ENCODE data around the gene PLD6. TPM values are rescaled to one million over a fixed set of nuclear protein-coding genes. Genes with fewer than 3 reads are reported as not detected.

Gene PLD6
- total RNA-seq, 1 experiment from 2014 or later, result 4.2 TPM

DNA sequence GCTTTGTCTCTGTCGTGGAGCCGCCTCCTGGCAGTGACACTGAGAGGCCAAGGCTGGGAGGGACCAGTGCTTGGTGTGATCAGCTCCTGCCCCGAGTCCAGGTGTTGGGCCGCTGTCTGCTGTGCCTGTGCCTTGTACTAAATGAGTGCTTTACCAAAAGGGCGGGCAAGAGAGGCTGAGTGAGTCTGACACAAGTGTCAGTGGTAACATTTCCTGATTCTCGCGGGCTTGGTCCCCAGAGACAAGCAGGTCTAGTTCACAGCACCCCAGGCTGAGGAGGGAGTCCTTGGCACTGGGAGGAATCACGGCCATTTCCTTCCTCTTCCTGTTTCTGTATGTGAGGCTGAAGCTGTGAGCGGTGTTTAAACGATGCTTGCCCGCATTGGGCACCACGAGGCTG lies 30.2 kb downstream of the PLD6 start:
- in situ Hi-C loops (cut with HindIII; ENCODE audit: low pct_unique_long_range_greater_than_20kb, low sequenced_read_pairs) (no loop called here), intact Hi-C loops (cut with micrococcal nuclease; ENCODE audit: unreplicated experiment) (no loop called here)
- H3K36me3 ChIP-seq (ENCODE audit: control insufficient read depth, insufficient read depth, low read length), result no peaks in the 10 kb centered on the region
- ATAC-seq (no peak), DNase-seq (ENCODE audit: low read depth, low spot score) (no peak)
- no peaks in the 10 kb centered on the region for H3K4me1 ChIP-seq (ENCODE audit: control insufficient read depth, insufficient read depth, low read length)
- no TSS peak for BruUV-seq (replicated peaks)
- no peak overlapping the region for H3K4me3 ChIP-seq (ENCODE audit: low read depth in 2 of 2, low read length in 2 of 2)
- ChIA-PET POLR2A (no interaction called here), CTCF (no interaction called here)
- no peak for TF ChIP-seq SIN3A (IDR thresholded peaks at IDR 0.05; ENCODE audit: borderline replicate concordance, insufficient read depth, low read depth, low read length)
- TF ChIP-seq, protein P1, sequence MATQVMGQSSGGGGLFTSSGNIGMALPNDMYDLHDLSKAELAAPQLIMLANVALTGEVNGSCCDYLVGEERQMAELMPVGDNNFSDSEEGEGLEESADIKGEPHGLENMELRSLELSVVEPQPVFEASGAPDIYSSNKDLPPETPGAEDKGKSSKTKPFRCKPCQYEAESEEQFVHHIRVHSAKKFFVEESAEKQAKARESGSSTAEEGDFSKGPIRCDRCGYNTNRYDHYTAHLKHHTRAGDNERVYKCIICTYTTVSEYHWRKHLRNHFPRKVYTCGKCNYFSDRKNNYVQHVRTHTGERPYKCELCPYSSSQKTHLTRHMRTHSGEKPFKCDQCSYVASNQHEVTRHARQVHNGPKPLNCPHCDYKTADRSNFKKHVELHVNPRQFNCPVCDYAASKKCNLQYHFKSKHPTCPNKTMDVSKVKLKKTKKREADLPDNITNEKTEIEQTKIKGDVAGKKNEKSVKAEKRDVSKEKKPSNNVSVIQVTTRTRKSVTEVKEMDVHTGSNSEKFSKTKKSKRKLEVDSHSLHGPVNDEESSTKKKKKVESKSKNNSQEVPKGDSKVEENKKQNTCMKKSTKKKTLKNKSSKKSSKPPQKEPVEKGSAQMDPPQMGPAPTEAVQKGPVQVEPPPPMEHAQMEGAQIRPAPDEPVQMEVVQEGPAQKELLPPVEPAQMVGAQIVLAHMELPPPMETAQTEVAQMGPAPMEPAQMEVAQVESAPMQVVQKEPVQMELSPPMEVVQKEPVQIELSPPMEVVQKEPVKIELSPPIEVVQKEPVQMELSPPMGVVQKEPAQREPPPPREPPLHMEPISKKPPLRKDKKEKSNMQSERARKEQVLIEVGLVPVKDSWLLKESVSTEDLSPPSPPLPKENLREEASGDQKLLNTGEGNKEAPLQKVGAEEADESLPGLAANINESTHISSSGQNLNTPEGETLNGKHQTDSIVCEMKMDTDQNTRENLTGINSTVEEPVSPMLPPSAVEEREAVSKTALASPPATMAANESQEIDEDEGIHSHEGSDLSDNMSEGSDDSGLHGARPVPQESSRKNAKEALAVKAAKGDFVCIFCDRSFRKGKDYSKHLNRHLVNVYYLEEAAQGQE (IDR thresholded peaks at IDR 0.05; ENCODE audit: insufficient read depth in 1 of 2, low read depth in 2 of 2, low read length in 1 of 2), result no peak
- TF ChIP-seq POLR2AphosphoS5 (IDR thresholded peaks at IDR 0.05; ENCODE audit: low read depth, low read length), result no peak
- TF ChIP-seq, protein P2, sequence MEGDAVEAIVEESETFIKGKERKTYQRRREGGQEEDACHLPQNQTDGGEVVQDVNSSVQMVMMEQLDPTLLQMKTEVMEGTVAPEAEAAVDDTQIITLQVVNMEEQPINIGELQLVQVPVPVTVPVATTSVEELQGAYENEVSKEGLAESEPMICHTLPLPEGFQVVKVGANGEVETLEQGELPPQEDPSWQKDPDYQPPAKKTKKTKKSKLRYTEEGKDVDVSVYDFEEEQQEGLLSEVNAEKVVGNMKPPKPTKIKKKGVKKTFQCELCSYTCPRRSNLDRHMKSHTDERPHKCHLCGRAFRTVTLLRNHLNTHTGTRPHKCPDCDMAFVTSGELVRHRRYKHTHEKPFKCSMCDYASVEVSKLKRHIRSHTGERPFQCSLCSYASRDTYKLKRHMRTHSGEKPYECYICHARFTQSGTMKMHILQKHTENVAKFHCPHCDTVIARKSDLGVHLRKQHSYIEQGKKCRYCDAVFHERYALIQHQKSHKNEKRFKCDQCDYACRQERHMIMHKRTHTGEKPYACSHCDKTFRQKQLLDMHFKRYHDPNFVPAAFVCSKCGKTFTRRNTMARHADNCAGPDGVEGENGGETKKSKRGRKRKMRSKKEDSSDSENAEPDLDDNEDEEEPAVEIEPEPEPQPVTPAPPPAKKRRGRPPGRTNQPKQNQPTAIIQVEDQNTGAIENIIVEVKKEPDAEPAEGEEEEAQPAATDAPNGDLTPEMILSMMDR (IDR thresholded peaks at IDR 0.05), result no peak
- TF ChIP-seq TCF7L2 (IDR thresholded peaks at IDR 0.05; ENCODE audit: low read depth, low read length), result no peak
- no peak overlapping the region for H3K27ac ChIP-seq (ENCODE audit: low read length)
- H3K9me3 ChIP-seq (ENCODE audit: control insufficient read depth, insufficient read depth, low read depth, low read length), result no peaks in the 10 kb centered on the region
- H3K27me3 ChIP-seq (ENCODE audit: control insufficient read depth, insufficient read depth, low read length), result no peaks in the 10 kb centered on the region

DNA sequence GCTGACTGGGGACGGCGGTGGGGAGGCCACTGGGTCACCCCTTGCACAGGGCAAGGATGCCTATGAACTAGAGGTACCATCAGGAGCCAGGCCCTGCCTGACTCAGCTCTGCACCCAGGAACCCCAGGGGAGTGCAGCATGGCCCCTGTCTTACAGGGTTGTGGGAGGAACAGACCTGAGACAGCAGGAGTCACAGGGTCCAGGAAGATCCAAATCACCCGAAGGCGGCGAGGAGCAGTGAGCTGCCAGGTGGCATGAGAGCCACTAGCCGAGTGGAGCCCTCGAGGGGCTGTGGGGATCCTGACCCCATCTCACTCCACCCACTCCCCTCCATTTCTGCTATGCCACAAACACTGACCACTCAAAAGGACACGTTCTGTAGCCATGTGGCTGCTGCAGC lies 30.8 kb downstream of the PLD6 start:
- ChIA-PET CTCF (no interaction called here), POLR2A (no interaction called here)
- Histone ChIP-seq H3K27me3 (ENCODE audit: control insufficient read depth, insufficient read depth, low read length) (no peaks in the 10 kb centered on the region), H3K27ac (ENCODE audit: low read length) (no peak overlapping the region), H3K4me1 (ENCODE audit: control insufficient read depth, insufficient read depth, low read length) (no peaks in the 10 kb centered on the region), H3K36me3 (ENCODE audit: control insufficient read depth, insufficient read depth, low read length) (no peaks in the 10 kb centered on the region), H3K9me3 (ENCODE audit: control insufficient read depth, insufficient read depth, low read depth, low read length) (no peaks in the 10 kb centered on the region), H3K4me3 (ENCODE audit: low read depth in 2 of 2, low read length in 2 of 2) (no peak overlapping the region)
- in situ Hi-C loops (cut with HindIII; ENCODE audit: low pct_unique_long_range_greater_than_20kb, low sequenced_read_pairs) (no loop called here), intact Hi-C loops (cut with micrococcal nuclease; ENCODE audit: unreplicated experiment) (no loop called here)
- DNase-seq (ENCODE audit: low read depth, low spot score), result no peak
- TF ChIP-seq TCF7L2 (IDR thresholded peaks at IDR 0.05; ENCODE audit: low read depth, low read length) (no peak), POLR2AphosphoS5 (IDR thresholded peaks at IDR 0.05; ENCODE audit: low read depth, low read length) (no peak), SIN3A (IDR thresholded peaks at IDR 0.05; ENCODE audit: borderline replicate concordance, insufficient read depth, low read depth, low read length) (no peak)
- TF ChIP-seq, protein P1 (IDR thresholded peaks at IDR 0.05; ENCODE audit: insufficient read depth in 1 of 2, low read depth in 2 of 2, low read length in 1 of 2), result no peak
- TF ChIP-seq, protein P2 (IDR thresholded peaks at IDR 0.05), result no peak
- ATAC-seq, result no peak
- BruUV-seq (replicated peaks), result no TSS peak
